Uterus (tissue), 4 donors: ENCODE data around the gene APOL4. TPM values are rescaled to one million over a fixed set of nuclear protein-coding genes. Genes with fewer than 3 reads are reported as not detected.
A peak's percentile ranks its signal among the peaks of the same experiment; 100 is the strongest.

Experiments
- DNase-seq, 2 donors: peaks; one replicate each; pipeline ENCODE4 v3.0.0-alpha.2; 2019 to 2020
- H3K27ac ChIP-seq, 2 donors: fragments of 200-600 bp; sonication (generic); 1 replicate in 1 of 2; 2 replicates in 1 of 2; pipeline ENCODE4 v1.5.1; 2016 to 2018
- H3K27me3 ChIP-seq, 2 donors: fragments of 200-600 bp; sonication (generic); one replicate each; pipeline ENCODE4 v1.5.1; 2018 to 2019; ENCODE audit warnings: control low read depth in 1 of 2
- H3K36me3 ChIP-seq, 2 donors: fragments of 200-600 bp; sonication (generic); one replicate each; pipeline ENCODE4 v1.5.1; 2019; ENCODE audit warnings: control low read depth in 1 of 2
- H3K4me1 ChIP-seq, 2 donors: fragments of 200-600 bp; sonication (generic); one replicate each; pipeline ENCODE4 v1.5.1; 2018 to 2019; ENCODE audit warnings: control low read depth in 1 of 2
- H3K4me3 ChIP-seq, 2 donors: fragments of 200-600 bp; sonication (generic); 1 replicate in 1 of 2; 2 replicates in 1 of 2; pipeline ENCODE4 v1.5.1; 2018 to 2019; ENCODE audit warnings: mild to moderate bottlenecking in 1 of 2
- H3K9me3 ChIP-seq, 2 donors: fragments of 200-600 bp; sonication (generic); one replicate each; pipeline ENCODE4 v1.5.1; 2019; ENCODE audit warnings: control low read depth in 1 of 2
- POLR2A ChIP-seq, 2 donors: fragments of 450-650 bp; IDR thresholded peaks; one replicate each; pipeline ENCODE4 v1.6.1; 2016; ENCODE audit warnings: antibody characterized with exemption in 2 of 2, mild to moderate bottlenecking in 1 of 2, moderate library complexity in 1 of 2
- intact Hi-C: fragments of 100-400 bp; cut with DNase I; formaldehyde crosslinking; loops from one replicate; pipeline ENCODE4 v1.15.1; 2023; ENCODE audit warnings: low total_unique reads
- total RNA-seq, 4 donors: library from RNA; depleted of rRNA in 3 of 4; stranded (reverse); fragments of >200 nt in 3 of 4; gene quantifications; one replicate each; pipeline versions ENCODE4 v1.1.0 to v1.2.4, GENCODE V29; 2014 to 2023
- TF ChIP-seq, protein P1 (sequence below), 4 experiments: fragments of 200-600 bp in 2 of 4; fragments of 450-650 bp in 2 of 4; sonication (generic) in 2 of 4; IDR thresholded peaks; one replicate each; pipeline ENCODE4 v1.5.1; 2016 to 2019; ENCODE audit warnings: antibody characterized with exemption in 4 of 4, mild to moderate bottlenecking in 2 of 4, moderate library complexity in 1 of 4
- donor health status: DM: yes; HTN: yes; CAD: no.

Gene APOL4
- total RNA-seq, 4 donors from 2014 or later, result 1.0 to 35.2 (median 16.9) TPM; not detected in 1

DNA sequence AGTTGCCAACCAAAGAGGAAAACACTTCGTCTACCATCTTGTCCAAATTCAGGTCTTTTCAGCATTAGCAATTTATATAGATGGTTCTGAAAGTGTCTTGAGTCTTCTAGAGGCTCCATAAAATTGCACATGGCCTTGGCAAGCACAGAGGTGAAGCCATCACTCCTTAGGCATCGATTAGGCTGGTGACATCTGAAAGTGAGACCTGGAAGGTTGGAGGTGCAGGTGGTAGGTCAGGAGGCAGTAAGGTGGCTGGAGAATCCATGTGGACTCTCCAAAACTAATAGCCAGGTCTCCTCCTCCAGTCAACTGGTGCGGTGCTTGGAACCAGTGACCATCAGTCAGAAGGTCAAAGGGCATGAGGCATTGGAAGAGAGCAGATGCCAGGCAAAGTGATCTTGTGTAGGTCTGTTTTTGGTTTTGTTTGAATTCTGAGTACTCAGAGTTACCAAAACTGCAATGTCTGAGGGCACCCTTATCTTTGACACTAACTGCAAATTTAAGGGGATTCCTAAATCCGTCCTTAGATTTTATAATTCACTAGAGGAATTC is 44.3 kb upstream of the APOL4 start:
- Histone ChIP-seq H3K4me1 (no peaks in the 10 kb centered on the region), H3K9me3 (no peaks in the 10 kb centered on the region), H3K4me3 (no peak overlapping the region), H3K27me3 (no peaks in the 10 kb centered on the region), H3K27ac (no peak overlapping the region), H3K36me3 (no peaks in the 10 kb centered on the region)
- TF ChIP-seq, protein P1, sequence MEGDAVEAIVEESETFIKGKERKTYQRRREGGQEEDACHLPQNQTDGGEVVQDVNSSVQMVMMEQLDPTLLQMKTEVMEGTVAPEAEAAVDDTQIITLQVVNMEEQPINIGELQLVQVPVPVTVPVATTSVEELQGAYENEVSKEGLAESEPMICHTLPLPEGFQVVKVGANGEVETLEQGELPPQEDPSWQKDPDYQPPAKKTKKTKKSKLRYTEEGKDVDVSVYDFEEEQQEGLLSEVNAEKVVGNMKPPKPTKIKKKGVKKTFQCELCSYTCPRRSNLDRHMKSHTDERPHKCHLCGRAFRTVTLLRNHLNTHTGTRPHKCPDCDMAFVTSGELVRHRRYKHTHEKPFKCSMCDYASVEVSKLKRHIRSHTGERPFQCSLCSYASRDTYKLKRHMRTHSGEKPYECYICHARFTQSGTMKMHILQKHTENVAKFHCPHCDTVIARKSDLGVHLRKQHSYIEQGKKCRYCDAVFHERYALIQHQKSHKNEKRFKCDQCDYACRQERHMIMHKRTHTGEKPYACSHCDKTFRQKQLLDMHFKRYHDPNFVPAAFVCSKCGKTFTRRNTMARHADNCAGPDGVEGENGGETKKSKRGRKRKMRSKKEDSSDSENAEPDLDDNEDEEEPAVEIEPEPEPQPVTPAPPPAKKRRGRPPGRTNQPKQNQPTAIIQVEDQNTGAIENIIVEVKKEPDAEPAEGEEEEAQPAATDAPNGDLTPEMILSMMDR (IDR thresholded peaks at IDR 0.05), result no peak
- TF ChIP-seq POLR2A (IDR thresholded peaks at IDR 0.05), result no peak
- no peak for DNase-seq
- intact Hi-C loops, result no loop called here

DNA sequence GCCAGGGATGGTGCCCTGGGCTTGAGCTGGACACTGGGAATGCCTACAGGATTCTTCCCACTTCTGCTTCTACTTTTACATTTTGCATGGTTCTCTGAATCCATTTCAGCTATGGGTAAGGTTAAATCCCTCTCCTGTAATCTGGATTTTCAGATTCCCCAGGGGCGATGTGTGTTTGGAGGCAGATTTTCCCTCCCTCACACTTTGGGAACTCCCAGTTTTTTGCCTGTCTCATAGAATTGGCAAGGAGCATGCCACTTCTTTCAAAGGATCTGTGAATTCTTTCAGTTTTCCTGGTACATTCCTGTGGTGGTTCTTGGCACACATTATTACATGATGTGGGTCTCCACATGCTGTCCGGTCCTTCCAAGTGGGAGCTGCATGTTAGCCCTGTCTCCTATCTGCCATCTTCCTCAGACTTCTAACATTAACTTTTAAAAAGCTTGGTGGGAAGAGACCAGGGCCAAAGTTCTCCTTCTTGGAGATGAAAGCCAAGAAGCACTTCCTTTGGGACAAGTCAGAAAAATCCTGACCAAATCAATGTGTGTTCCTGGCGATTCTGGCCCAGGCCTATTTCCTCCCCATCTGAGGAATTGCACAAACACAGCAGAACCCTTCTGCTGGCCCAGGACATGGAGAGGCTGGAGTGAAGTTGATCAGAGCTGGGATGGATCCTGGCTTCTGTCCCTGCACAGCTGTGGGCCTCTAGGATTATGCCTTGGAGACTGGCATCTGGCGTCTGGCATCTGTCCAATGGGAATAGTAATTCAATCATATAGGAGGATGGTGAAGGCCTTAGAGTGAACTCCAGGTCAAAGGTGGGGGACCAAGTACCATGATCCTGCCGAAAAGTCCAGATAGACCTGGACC is 43.1 kb upstream of the APOL4 start:
- H3K36me3 ChIP-seq, result no peaks in the 10 kb centered on the region
- peak overlapping the region; percentile 5 to 18 for H3K27ac ChIP-seq
- intact Hi-C loops, result no loop called here
- peak in 1 of 2 donors; percentile 52 for DNase-seq
- H3K27me3 ChIP-seq, result no peaks in the 10 kb centered on the region
- no peak for TF ChIP-seq POLR2A (IDR thresholded peaks at IDR 0.05)
- TF ChIP-seq, protein P1 (IDR thresholded peaks at IDR 0.05), result no peak
- no peak overlapping the region for H3K4me3 ChIP-seq
- H3K4me1 ChIP-seq, result peaks cover 0 to 4% of the 10 kb centered on the region in 2 donors
- H3K9me3 ChIP-seq, result no peaks in the 10 kb centered on the region

DNA sequence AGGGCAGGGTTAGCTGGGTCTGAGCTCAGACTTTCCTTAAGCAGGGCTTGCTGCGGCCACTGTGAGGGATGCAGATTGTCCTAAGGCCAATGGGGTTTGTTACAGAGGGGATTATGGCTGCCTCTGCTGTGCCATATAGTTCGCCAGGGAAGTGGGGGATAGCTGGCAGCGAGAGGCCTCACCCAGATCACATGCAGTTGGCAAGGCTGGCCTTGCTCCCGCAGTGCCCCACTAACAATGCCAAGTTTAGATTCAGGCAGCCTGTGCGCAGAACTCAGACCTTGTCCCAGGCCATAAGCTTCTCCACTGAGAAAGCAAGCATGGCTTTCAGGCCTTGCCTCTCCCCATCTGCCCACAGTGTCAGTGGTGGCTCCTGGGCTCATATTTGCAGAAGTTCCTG is 42.4 kb upstream of the APOL4 start:
- intact Hi-C loops, result no loop called here
- H3K27me3 ChIP-seq, result no peaks in the 10 kb centered on the region
- H3K36me3 ChIP-seq, result no peaks in the 10 kb centered on the region
- peak overlapping the region; percentile 5 to 18 for H3K27ac ChIP-seq
- DNase-seq, result peak; percentile 8 to 14
- TF ChIP-seq, protein P1 (IDR thresholded peaks at IDR 0.05), result no peak
- no peak for TF ChIP-seq POLR2A (IDR thresholded peaks at IDR 0.05)
- H3K9me3 ChIP-seq, result no peaks in the 10 kb centered on the region
- no peak overlapping the region for H3K4me3 ChIP-seq
- H3K4me1 ChIP-seq, result peaks cover 0 to 5% of the 10 kb centered on the region in 2 donors

DNA sequence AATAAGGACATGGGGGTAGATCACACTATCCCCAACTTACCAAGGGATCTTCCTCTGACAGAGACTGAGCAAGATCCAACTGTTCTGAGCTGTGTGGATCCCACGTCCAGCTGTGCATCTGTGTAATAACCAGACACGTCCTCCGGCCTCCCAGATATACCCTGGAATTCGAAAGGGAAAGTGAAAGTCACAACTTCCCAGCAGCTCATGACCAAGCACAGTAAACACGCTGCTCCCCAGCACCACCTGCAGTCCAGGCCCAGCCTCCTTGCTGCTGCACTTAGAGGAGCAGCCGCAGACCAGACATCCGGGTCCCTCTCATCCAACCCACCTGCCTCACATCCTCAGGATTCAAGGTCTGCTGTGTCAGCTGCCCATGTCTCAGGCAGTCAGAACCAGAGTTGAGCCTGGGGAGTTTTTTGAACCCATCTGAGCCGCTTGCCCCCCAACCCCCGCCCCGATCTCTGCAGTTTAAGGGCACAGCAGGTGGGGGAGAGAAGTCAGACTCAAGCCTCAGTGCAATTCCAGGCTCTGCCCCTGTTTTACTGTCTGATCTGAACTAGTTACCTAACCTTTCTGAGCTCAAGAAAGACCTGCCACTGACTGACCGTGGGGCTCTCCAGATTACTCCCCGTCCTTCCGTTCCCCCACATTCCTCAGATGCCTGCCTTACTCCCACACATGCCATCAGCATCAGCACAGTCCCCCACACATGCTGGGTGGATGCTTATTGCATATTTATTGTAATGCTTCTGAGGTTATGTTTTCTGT is 38.0 kb upstream of the APOL4 start, which contains the start of gene APOL2:
TSS of gene APOL2 (minus strand) at position 127 of the 771 bp plus-strand sequence. CDS start 6,365 bp downstream, outside the sequence.
- Histone ChIP-seq H3K36me3 (no peaks in the 10 kb centered on the region), H3K4me1 (peaks cover 4 to 20% of the 10 kb centered on the region in 2 donors), H3K27me3 (no peaks in the 10 kb centered on the region), H3K9me3 (no peaks in the 10 kb centered on the region), H3K27ac (peak within 1 kb of the TSS; percentile 90 to 98), H3K4me3 (peak within 1 kb of the TSS; percentile 63 to 71)
- TF ChIP-seq, protein P1 (IDR thresholded peaks at IDR 0.05), result peak; percentile 77 to 90 (median 87)
- peak; percentile 77 to 91 for TF ChIP-seq POLR2A (IDR thresholded peaks at IDR 0.05)
- intact Hi-C loops, result no loop called here
- DNase-seq, result peak; percentile 89 to 95
